ENCODE measurements around the gene CORO6. TPM values are rescaled to one million over a fixed set of nuclear protein-coding genes. Genes with fewer than 3 reads are reported as not detected.
A peak's percentile ranks its signal among the peaks of the same experiment; 100 is the strongest.

CORO6 gene
- total and polyA plus RNA-seq, 8 donors, result 1.1 to 53.1 (median 14.2) TPM

DNA sequence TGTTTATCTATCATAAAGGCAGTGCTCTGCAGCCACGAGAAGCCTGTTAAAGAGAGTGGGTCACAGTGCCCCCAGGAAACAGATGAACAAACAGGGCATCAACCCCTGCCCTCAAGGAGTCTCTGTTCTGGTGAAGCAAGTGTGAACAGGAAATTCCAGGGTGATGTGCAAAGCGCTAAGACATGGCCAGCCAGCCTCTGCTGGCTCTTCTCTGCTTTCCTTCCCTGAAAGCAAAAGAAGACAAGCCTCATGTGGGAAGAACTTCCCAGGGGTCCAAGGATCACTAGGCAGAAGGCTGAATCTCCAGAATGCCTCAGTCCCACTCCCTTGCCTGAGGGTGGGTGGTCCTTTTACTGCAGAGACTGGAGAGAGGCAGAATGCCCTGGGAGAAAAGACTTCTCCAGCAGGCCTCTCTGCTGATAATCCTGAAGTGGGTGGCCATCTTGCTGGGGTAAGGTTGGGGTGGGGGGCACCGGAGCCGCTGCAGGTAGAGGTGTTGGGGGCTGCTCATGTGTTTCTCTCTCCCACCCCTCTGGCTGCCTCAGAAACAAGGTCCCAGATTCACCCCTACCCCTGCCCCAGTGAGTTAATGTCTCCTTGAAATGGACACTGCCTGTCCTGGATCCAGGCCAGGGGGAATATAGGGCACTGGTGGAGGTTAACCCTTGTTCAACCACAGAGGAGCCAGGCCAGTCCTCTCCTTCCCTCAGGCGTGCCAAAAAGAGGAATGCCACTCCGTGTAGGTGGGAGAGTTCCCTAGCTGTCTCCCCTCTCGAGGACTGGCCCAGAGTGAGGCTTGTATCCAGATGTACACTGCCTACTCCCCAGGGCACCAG, 27.4 kb downstream of the CORO6 start:
- no peak overlapping the region for H3K4me3 ChIP-seq
- no peaks in the 10 kb centered on the region for H3K9me3 ChIP-seq
- DNase-seq, result peak in 1 of 2 donors; percentile 7
- no peak for TF ChIP-seq POLR2AphosphoS5 (IDR thresholded peaks at IDR 0.05)
- no peak for TF ChIP-seq CTCF (IDR thresholded peaks at IDR 0.05)
- no peak for TF ChIP-seq POLR2A (IDR thresholded peaks at IDR 0.05)
- no peak for TF ChIP-seq EP300 (IDR thresholded peaks at IDR 0.05)
- H3K27ac ChIP-seq, result no peak overlapping the region
- H3K4me1 ChIP-seq, result peaks cover 32 to 48% (median 39%) of the 10 kb centered on the region in 4 donors
- H3K27me3 ChIP-seq, result peaks cover 0 to 9% (median 0%) of the 10 kb centered on the region in 3 donors
- WGBS, 5 donors, result 76 to 85% (median 85%) methylated on average over 4 to 7 of the region's 7 CpGs
- intact Hi-C loops (cut with DNase I; ENCODE audit: low total_unique reads), result no loop called here
- no peaks in the 10 kb centered on the region for H3K36me3 ChIP-seq

DNA sequence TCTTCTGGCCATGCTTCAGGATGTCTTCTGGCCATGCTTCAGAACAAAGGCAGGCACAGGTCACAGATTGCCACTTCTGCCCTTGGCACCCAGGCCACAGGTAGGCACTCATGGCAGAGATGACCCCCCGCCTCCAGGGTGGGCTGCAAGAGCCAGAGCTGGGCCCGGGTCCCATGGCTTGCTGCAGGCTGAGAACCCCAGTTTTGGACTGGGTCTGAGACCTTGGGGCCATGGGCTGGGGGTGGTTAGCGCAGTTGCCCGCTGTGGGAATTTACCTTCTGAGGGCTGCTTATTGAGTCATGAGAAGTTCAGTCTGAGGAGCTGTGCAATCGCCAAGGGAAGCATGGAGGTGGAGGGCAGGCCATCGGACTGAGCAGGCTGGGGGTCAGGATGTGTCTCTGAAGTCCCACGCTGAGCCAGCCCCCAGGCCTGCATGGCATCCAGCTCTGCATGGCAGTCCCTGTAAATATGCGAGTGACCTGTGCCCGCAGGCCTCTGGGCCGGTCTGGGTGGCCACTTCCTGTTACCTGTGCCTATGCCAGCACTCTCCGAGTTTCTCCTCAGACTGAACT, 28.1 kb downstream of the CORO6 start:
- 73 to 89% (median 83%) methylated on average over 9 to 11 of the region's 11 CpGs for WGBS, 5 donors

DNA sequence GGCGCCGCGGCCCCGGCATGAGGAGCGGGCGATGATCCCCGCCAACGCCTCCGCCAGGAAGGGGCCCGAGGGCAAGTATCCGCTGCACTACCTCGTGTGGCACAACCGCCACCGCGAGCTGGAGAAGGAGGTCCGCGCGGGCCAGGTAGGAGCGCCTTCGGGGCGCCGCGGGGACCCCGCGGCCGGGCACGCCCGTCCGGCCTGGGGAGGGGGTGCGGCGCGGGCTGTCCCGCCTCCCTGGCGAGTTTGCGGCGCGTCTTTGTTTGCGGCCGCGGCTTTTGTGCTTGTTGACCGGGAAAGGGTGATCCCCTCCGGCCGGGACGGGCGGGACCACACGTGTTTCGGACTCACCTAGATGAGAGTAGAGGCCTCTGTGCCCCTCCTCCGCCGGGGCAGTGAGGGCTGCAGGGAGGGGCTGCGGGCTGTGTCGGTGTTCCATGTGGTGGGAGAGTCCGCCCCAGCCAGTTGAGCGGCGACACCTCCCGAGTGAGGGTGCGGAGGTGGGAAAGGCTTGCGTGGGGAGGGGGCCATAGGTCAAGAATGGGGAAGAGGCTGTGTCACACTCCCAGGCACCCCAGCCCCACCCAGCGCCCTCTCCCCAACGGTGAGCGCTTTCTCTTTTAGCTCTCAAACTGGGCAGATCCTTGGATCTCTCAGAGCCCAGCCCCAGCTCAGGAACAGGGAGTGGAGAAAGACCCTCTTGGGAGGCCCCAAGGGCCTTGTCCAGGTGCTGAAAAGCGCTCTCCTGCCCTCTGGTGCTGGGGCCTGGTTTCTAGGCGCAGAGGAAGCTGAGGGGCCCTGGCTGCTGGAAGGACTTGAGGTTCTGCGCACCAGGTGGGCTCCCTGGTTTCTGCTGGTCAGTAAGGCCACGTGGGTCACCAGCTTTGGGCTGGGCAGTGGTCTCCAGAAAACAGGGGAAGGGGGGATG, 28.9 kb downstream of the CORO6 start:
- peak in 1 of 2 donors; percentile 72 for DNase-seq
- peak overlapping the region; percentile 66 to 84 (median 73) for H3K4me3 ChIP-seq
- peaks cover 38 to 56% (median 47%) of the 10 kb centered on the region in 4 donors for H3K4me1 ChIP-seq
- 5 to 14% (median 7%) methylated on average over 22 to 64 of the region's 64 CpGs for WGBS, 5 donors
- no peaks in the 10 kb centered on the region for H3K36me3 ChIP-seq
- TF ChIP-seq POLR2AphosphoS5 (IDR thresholded peaks at IDR 0.05), result no peak
- TF ChIP-seq CTCF (IDR thresholded peaks at IDR 0.05), result peak in 1 of 7 experiments; percentile 13
- no peaks in the 10 kb centered on the region for H3K9me3 ChIP-seq
- peaks cover 0 to 9% (median 0%) of the 10 kb centered on the region in 3 donors for H3K27me3 ChIP-seq
- peak overlapping the region in 2 of 5 donors; percentile 30 to 54 for H3K27ac ChIP-seq
- intact Hi-C loops (cut with DNase I; ENCODE audit: low total_unique reads), result no loop called here

More for the DNA sequence above, 28.1 kb downstream of the CORO6 start:
- TF ChIP-seq POLR2AphosphoS5 (IDR thresholded peaks at IDR 0.05), result no peak
- TF ChIP-seq EP300 (IDR thresholded peaks at IDR 0.05), result no peak
- TF ChIP-seq POLR2A (IDR thresholded peaks at IDR 0.05), result no peak
- no peak for TF ChIP-seq CTCF (IDR thresholded peaks at IDR 0.05)
- intact Hi-C loops (cut with DNase I; ENCODE audit: low total_unique reads), result no loop called here
- H3K36me3 ChIP-seq, result no peaks in the 10 kb centered on the region
- H3K4me3 ChIP-seq, result no peak overlapping the region
- DNase-seq, result peak in 1 of 2 donors; percentile 12
- no peak overlapping the region for H3K27ac ChIP-seq
- no peaks in the 10 kb centered on the region for H3K9me3 ChIP-seq
- peaks cover 38 to 55% (median 46%) of the 10 kb centered on the region in 4 donors for H3K4me1 ChIP-seq
- H3K27me3 ChIP-seq, result peaks cover 0 to 9% (median 0%) of the 10 kb centered on the region in 3 donors
